ENCODE measurements around the gene IL10.

IL10 gene

DNA sequence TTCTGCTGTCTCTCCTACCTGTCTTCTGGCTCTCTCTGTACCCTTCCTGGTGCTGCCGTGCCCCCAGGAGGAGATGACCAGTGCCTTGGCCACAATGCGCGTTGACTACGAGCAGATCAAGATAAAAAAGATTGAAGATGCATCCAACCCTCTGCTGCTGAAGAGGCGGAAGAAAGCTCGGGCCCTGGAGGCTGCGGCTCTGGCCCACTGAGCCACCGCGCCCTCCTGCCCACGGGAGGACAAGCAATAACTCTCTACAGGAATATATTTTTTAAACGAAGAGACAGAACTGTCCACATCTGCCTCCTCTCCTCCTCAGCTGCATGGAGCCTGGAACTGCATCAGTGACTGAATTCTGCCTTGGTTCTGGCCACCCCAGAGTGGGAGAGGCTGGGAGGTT is 39.8 kb downstream of the IL10 start:
- DNase-seq (ENCODE audit: low read depth, low spot score) = no peak
- no peak for TF ChIP-seq ZNF274 (IDR thresholded peaks at IDR 0.05; ENCODE audit: low read depth, low read length)
- no peak for TF ChIP-seq YY1 (IDR thresholded peaks at IDR 0.05; ENCODE audit: insufficient read depth, insufficient read length)
- no peak for TF ChIP-seq SUZ12 (IDR thresholded peaks at IDR 0.05; ENCODE audit: extremely low read depth, insufficient read depth, insufficient read length)
- Histone ChIP-seq H3K27me3 (ENCODE audit: insufficient read depth, insufficient read length) (no peaks in the 10 kb centered on the region), H3K4me3 (ENCODE audit: insufficient read length, low read depth) (no peak overlapping the region), H3K4me1 (ENCODE audit: insufficient read depth, insufficient read length) (peaks cover 4% of the 10 kb centered on the region), H3K9ac (ENCODE audit: insufficient read length, low read depth) (no peak overlapping the region), H3K9me3 (ENCODE audit: insufficient read depth, low read length) (no peaks in the 10 kb centered on the region), H3K36me3 (ENCODE audit: insufficient read depth, insufficient read length, low read length) (peaks cover 74% of the 10 kb centered on the region)

DNA sequence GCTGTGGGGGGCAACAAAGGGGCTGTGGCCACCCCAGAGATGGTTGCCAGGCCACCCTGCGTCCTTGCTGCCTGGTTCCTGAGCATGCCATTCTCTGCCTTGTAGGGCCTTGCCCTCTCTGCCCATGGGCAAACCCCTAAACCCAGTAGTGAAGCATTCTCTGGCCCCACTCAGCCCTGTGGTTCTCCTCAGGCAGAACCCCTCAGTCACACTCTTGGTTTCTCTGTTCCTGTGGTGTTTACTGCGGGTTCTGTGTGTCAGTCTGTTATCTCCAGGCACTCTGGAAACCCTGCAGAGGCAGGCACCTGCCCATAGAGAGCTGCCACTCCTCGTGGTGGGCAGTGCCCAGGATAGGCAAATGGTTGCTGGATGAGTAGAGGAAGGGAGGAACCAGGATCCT is 42.8 kb downstream of the IL10 start:
- TF ChIP-seq ZNF274 (IDR thresholded peaks at IDR 0.05; ENCODE audit: low read depth, low read length) = no peak
- no peak for TF ChIP-seq YY1 (IDR thresholded peaks at IDR 0.05; ENCODE audit: insufficient read depth, insufficient read length)
- no peak for TF ChIP-seq SUZ12 (IDR thresholded peaks at IDR 0.05; ENCODE audit: extremely low read depth, insufficient read depth, insufficient read length)
- H3K9ac ChIP-seq (ENCODE audit: insufficient read length, low read depth) = no peak overlapping the region
- H3K36me3 ChIP-seq (ENCODE audit: insufficient read depth, insufficient read length, low read length) = peaks cover 58% of the 10 kb centered on the region
- H3K4me1 ChIP-seq (ENCODE audit: insufficient read depth, insufficient read length) = peaks cover 7% of the 10 kb centered on the region
- H3K27me3 ChIP-seq (ENCODE audit: insufficient read depth, insufficient read length) = no peaks in the 10 kb centered on the region
- H3K9me3 ChIP-seq (ENCODE audit: insufficient read depth, low read length) = no peaks in the 10 kb centered on the region
- no peak overlapping the region for H3K4me3 ChIP-seq (ENCODE audit: insufficient read length, low read depth)
- no peak for DNase-seq (ENCODE audit: low read depth, low spot score)

DNA sequence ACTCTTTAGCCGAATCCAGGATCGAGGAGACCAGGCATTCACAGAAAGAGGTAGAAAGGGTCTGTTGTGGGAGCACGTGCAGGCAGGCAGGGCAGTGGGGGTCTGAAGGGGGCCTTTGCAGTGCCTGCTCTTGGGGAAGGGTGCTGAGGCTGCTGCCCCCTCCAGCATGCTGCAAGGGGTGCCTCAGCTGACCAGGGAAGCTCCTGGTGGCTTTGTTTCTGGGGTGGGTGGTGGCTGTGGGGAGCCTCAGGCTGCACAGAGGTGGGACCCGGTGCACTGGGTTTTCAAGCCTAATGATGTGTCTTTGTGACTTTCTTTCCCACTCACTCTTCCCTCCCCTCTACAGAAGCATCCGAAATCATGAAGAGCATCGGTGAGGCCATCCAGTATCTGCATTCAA is 43.2 kb downstream of the IL10 start:
- no peak overlapping the region for H3K9ac ChIP-seq (ENCODE audit: insufficient read length, low read depth)
- no peak overlapping the region for H3K4me3 ChIP-seq (ENCODE audit: insufficient read length, low read depth)
- TF ChIP-seq ZNF274 (IDR thresholded peaks at IDR 0.05; ENCODE audit: low read depth, low read length) (no peak), SUZ12 (IDR thresholded peaks at IDR 0.05; ENCODE audit: extremely low read depth, insufficient read depth, insufficient read length) (no peak), YY1 (IDR thresholded peaks at IDR 0.05; ENCODE audit: insufficient read depth, insufficient read length) (no peak)
- DNase-seq (ENCODE audit: low read depth, low spot score) = no peak
- peaks cover 54% of the 10 kb centered on the region for H3K36me3 ChIP-seq (ENCODE audit: insufficient read depth, insufficient read length, low read length)
- H3K27me3 ChIP-seq (ENCODE audit: insufficient read depth, insufficient read length) = no peaks in the 10 kb centered on the region
- no peaks in the 10 kb centered on the region for H3K9me3 ChIP-seq (ENCODE audit: insufficient read depth, low read length)
- H3K4me1 ChIP-seq (ENCODE audit: insufficient read depth, insufficient read length) = peaks cover 9% of the 10 kb centered on the region

DNA sequence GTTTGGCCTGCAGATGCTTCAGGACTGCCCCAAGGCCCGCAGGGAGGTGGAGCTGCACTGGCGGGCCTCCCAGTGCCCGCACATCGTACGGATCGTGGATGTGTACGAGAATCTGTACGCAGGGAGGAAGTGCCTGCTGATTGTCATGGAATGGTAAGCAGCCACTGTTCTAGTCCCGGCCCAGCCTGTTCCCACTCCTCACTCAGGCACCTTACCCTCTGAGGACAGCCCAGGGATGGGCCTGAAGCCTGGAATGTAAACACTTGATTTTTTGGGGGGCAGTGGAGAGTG is 43.7 kb downstream of the IL10 start:
- Histone ChIP-seq H3K36me3 (ENCODE audit: insufficient read depth, insufficient read length, low read length) (peaks cover 50% of the 10 kb centered on the region), H3K27me3 (ENCODE audit: insufficient read depth, insufficient read length) (no peaks in the 10 kb centered on the region), H3K9ac (ENCODE audit: insufficient read length, low read depth) (no peak overlapping the region), H3K4me1 (ENCODE audit: insufficient read depth, insufficient read length) (peaks cover 12% of the 10 kb centered on the region), H3K9me3 (ENCODE audit: insufficient read depth, low read length) (no peaks in the 10 kb centered on the region), H3K4me3 (ENCODE audit: insufficient read length, low read depth) (no peak overlapping the region)
- no peak for DNase-seq (ENCODE audit: low read depth, low spot score)
- TF ChIP-seq SUZ12 (IDR thresholded peaks at IDR 0.05; ENCODE audit: extremely low read depth, insufficient read depth, insufficient read length) (no peak), YY1 (IDR thresholded peaks at IDR 0.05; ENCODE audit: insufficient read depth, insufficient read length) (no peak), ZNF274 (IDR thresholded peaks at IDR 0.05; ENCODE audit: low read depth, low read length) (no peak)

DNA sequence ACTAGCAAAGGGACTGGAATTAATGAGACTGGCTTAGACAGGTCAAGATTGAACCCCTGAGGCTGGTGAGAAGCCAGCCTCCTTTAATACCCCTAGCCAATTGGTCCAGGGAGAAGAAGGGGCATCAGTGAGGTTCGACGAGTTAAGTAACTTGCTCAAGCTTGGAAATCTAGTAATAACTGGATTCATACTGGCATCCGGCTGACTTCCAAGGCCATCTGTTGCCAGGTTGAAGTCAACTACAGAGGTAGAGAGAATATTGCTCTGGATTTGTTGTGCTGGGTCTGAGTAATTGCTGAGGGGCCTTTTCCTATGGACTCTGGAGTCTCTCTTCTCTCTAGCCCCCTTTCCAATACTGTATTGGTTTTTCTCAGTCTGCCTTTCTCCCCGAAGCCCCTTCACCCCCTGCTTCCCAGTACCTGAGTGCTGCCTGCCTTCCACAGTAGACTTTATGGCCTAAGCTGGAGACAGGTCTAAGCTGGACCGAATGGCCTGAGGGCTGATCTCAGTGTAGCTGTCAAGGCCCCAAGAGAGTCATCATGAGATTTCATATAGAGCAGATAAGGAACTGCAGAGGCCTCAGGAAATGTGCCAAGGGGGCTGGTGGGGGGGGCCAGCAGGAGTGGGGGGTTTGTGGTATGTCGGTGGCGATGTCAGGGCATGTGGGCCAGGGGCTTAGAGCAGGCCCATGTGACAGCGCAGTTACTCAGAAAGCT is 44.2 kb downstream of the IL10 start:
- no peak for DNase-seq (ENCODE audit: low read depth, low spot score)
- no peaks in the 10 kb centered on the region for H3K27me3 ChIP-seq (ENCODE audit: insufficient read depth, insufficient read length)
- TF ChIP-seq SUZ12 (IDR thresholded peaks at IDR 0.05; ENCODE audit: extremely low read depth, insufficient read depth, insufficient read length) (no peak), ZNF274 (IDR thresholded peaks at IDR 0.05; ENCODE audit: low read depth, low read length) (no peak), YY1 (IDR thresholded peaks at IDR 0.05; ENCODE audit: insufficient read depth, insufficient read length) (no peak)
- peaks cover 17% of the 10 kb centered on the region for H3K4me1 ChIP-seq (ENCODE audit: insufficient read depth, insufficient read length)
- H3K36me3 ChIP-seq (ENCODE audit: insufficient read depth, insufficient read length, low read length) = peaks cover 47% of the 10 kb centered on the region
- no peaks in the 10 kb centered on the region for H3K9me3 ChIP-seq (ENCODE audit: insufficient read depth, low read length)
- no peak overlapping the region for H3K4me3 ChIP-seq (ENCODE audit: insufficient read length, low read depth)
- no peak overlapping the region for H3K9ac ChIP-seq (ENCODE audit: insufficient read length, low read depth)

DNA sequence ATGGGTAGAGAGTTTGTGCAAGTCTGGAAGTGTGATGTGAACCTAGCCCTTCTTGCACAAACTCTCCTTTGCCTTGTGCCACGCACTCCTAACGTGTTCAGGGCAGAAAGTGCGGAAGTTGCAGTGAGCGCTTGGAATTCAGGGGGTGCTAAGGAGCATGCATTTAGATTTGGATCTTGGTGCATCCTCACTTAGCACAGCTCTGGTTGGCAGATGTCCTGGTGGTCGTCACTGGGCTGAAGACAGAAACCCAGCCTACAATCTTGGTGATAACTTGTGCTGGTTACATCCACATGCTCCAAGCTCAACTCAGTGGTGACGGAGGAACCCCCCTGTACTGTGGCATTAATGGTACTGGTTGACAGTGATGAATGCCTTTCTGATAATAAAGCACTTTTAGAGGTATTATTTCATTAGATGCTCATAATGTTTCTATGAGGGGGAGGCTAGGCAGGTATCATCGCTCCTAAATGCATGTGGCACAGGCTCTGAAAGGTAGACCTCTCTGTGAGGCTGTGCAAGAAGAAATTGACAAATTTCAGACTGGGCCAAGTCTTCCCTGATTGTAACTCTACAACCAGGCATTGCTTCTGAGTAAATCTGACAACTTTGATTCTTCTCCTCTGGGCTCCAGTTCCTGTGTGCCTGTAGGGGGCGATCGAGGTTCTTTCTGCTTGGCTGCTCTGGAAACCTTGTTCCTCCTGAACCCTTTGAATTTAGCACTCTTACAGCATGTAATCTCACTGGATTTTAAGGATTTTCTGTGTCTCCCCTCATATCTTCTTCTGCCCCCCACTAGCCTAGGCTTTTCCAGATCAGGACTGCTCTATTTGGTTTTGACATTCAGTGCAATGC is 47.0 kb downstream of the IL10 start:
- Histone ChIP-seq H3K9ac (ENCODE audit: insufficient read length, low read depth) (no peak overlapping the region), H3K9me3 (ENCODE audit: insufficient read depth, low read length) (no peaks in the 10 kb centered on the region), H3K27me3 (ENCODE audit: insufficient read depth, insufficient read length) (no peaks in the 10 kb centered on the region), H3K4me1 (ENCODE audit: insufficient read depth, insufficient read length) (peaks cover 24% of the 10 kb centered on the region), H3K36me3 (ENCODE audit: insufficient read depth, insufficient read length, low read length) (peaks cover 19% of the 10 kb centered on the region), H3K4me3 (ENCODE audit: insufficient read length, low read depth) (no peak overlapping the region)
- TF ChIP-seq SUZ12 (IDR thresholded peaks at IDR 0.05; ENCODE audit: extremely low read depth, insufficient read depth, insufficient read length) = no peak
- no peak for TF ChIP-seq YY1 (IDR thresholded peaks at IDR 0.05; ENCODE audit: insufficient read depth, insufficient read length)
- no peak for TF ChIP-seq ZNF274 (IDR thresholded peaks at IDR 0.05; ENCODE audit: low read depth, low read length)
- DNase-seq (ENCODE audit: low read depth, low spot score) = peak; percentile 64

DNA sequence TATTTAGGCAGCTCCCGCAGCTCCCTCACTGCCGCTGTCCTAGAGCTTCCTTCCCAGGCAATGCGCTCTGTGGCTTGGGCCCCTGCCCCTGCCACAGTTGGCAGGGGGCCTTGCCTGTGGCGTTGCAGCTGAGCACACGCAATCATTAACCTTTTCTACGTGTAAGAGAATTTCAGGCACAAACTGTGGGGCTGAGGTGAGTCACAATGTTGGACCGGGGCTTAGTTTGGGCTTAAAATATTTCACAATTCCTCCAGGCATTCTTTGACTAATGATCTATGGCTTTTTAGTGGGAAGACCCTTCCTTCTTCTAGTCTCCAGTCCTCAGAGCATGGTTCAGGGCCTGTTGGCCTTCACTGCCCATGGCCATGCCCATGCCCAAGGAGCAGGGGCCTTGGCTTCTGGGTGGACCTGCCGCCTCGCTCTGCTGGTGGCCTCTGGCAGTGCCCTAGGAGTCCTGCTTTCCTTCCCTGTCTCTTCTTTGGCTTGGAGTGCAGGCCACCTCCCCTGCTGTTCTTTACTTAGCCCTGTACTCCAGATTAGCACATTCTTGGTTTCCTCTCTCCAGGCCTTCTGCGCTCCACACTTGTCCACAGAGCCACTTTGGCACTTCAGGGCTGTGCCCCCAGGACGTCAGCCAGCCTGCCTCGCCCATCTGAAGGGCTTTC is 48.4 kb downstream of the IL10 start:
- peaks cover 5% of the 10 kb centered on the region for H3K36me3 ChIP-seq (ENCODE audit: insufficient read depth, insufficient read length, low read length)
- no peak for DNase-seq (ENCODE audit: low read depth, low spot score)
- H3K27me3 ChIP-seq (ENCODE audit: insufficient read depth, insufficient read length) = no peaks in the 10 kb centered on the region
- peaks cover 24% of the 10 kb centered on the region for H3K4me1 ChIP-seq (ENCODE audit: insufficient read depth, insufficient read length)
- peak overlapping the region; percentile 29 for H3K9ac ChIP-seq (ENCODE audit: insufficient read length, low read depth)
- TF ChIP-seq SUZ12 (IDR thresholded peaks at IDR 0.05; ENCODE audit: extremely low read depth, insufficient read depth, insufficient read length) = no peak
- TF ChIP-seq ZNF274 (IDR thresholded peaks at IDR 0.05; ENCODE audit: low read depth, low read length) = no peak
- no peak for TF ChIP-seq YY1 (IDR thresholded peaks at IDR 0.05; ENCODE audit: insufficient read depth, insufficient read length)
- H3K9me3 ChIP-seq (ENCODE audit: insufficient read depth, low read length) = no peaks in the 10 kb centered on the region
- no peak overlapping the region for H3K4me3 ChIP-seq (ENCODE audit: insufficient read length, low read depth)
